Large intestine (tissue), 3 donors: ENCODE measurements around the gene FBXO17. TPM values are rescaled to one million over a fixed set of nuclear protein-coding genes. Genes with fewer than 3 reads are reported as not detected.
"Not testable (repeated sequence)": the region's sequence is repeated elsewhere in the genome, so short reads cannot be mapped to it uniquely, and the experiment has no call there.

Experiments used
- DNase-seq, 2 donors: peaks; one replicate each; pipeline versions ENCODE4 v3.0.0 to v3.0.0-alpha.2; 2013
- H3K27ac ChIP-seq: one replicate; pipeline ENCODE4 v1.5.1; 2013; ENCODE audit warnings: low read length
- H3K27me3 ChIP-seq: 2 replicates; pipeline ENCODE4 v1.6.1; 2013; ENCODE audit warnings: low read length; ENCODE audit not compliant: control insufficient read depth, insufficient read depth
- H3K36me3 ChIP-seq: 2 replicates; pipeline ENCODE4 v1.6.1; 2013; ENCODE audit warnings: low read length; ENCODE audit not compliant: control insufficient read depth, insufficient read depth
- H3K4me1 ChIP-seq: one replicate; pipeline ENCODE4 v1.6.1; 2013; ENCODE audit warnings: low read length; ENCODE audit not compliant: control insufficient read depth, insufficient read depth
- H3K4me3 ChIP-seq: one replicate; pipeline ENCODE4 v1.5.1; 2013; ENCODE audit warnings: low read length
- H3K9me3 ChIP-seq: one replicate; pipeline ENCODE4 v1.6.1; 2013; ENCODE audit warnings: mild to moderate bottlenecking, low read depth, low read length, moderate library complexity; ENCODE audit not compliant: control insufficient read depth
- WGBS: methylation state at CpG from one replicate; pipeline ENCODE4 v1.1.5; 2013; ENCODE audit warnings: low lambda C conversion rate; ENCODE audit not compliant: insufficient coverage; 5-methylcytosine and 5-hydroxymethylcytosine counted together
- polyA plus RNA-seq: library from polyadenylated mRNA; unstranded; fragments of 120-200 nt; gene quantifications from one replicate; pipeline ENCODE4 v1.2.1, GENCODE V29; 2013

The FBXO17 gene
- polyA plus RNA-seq, 1 donor, result 88.6 TPM

GRCh38 chr19:38970664-38971532 is 4.6 kb downstream of the FBXO17 start:
- Histone ChIP-seq H3K36me3 (peaks cover 19% of the 10 kb centered on the region), H3K4me3 (no peak overlapping the region), H3K4me1 (peaks cover 11% of the 10 kb centered on the region), H3K27ac (no peak overlapping the region), H3K9me3 (no peaks in the 10 kb centered on the region), H3K27me3 (no peaks in the 10 kb centered on the region)
- peak in 1 of 2 donors; percentile 33 for DNase-seq
- WGBS, result 80% methylated on average over 1 of the region's 12 CpGs

DNA sequence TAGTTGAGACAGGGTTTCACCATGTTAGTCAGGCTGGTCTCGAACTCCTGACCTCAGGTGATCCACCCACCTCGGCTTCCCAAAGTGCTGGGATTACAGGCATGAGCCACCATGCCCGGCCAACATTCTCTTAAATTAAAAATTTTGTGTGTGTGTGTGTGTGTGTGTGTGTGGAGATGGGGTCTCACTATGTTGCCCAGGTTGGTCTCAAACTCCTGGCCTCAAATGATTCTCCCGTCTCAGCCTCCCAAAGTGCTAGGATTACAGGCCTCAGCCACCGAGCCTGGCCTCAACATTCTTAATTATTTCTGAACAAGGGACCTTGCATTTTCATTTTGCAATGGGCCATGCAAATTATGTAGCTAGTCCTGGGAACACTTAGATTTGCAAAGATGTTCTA is 9.4 kb downstream of the FBXO17 start:
- not testable (repeated sequence) for DNase-seq, H3K9me3 ChIP-seq, H3K27me3 ChIP-seq, H3K4me3 ChIP-seq, H3K27ac ChIP-seq
- WGBS, result no CpG with 5 or more reads among the region's 5 CpGs
- peaks cover 18% of the 10 kb centered on the region for H3K36me3 ChIP-seq
- peaks cover 11% of the 10 kb centered on the region for H3K4me1 ChIP-seq

GRCh38 chr19:38964738-38965137 is 10.8 kb downstream of the FBXO17 start:
- H3K9me3 ChIP-seq, result no peaks in the 10 kb centered on the region
- no peak overlapping the region for H3K27ac ChIP-seq
- no peaks in the 10 kb centered on the region for H3K27me3 ChIP-seq
- DNase-seq, result no peak
- 100% methylated on average over 1 of the region's 2 CpGs for WGBS
- no peak overlapping the region for H3K4me3 ChIP-seq
- peaks cover 15% of the 10 kb centered on the region for H3K36me3 ChIP-seq
- H3K4me1 ChIP-seq, result peaks cover 10% of the 10 kb centered on the region

- H3K4me1 ChIP-seq, result peaks cover 3% of the 10 kb centered on the region
- H3K27me3 ChIP-seq, result no peaks in the 10 kb centered on the region
- no peak overlapping the region for H3K4me3 ChIP-seq
- peaks cover 20% of the 10 kb centered on the region for H3K36me3 ChIP-seq
- H3K9me3 ChIP-seq, result no peaks in the 10 kb centered on the region
- DNase-seq, result no peak
- H3K27ac ChIP-seq, result no peak overlapping the region
- no CpG with 5 or more reads among the region's 5 CpGs for WGBS
These were observed 15.9 kb downstream of the FBXO17 start for GRCh38 chr19:38959618-38960017.

- H3K27me3 ChIP-seq, result no peaks in the 10 kb centered on the region
- H3K9me3 ChIP-seq, result no peaks in the 10 kb centered on the region
- H3K36me3 ChIP-seq, result peaks cover 15% of the 10 kb centered on the region
- H3K4me3 ChIP-seq, result no peak overlapping the region
- no peak for DNase-seq
- H3K4me1 ChIP-seq, result peaks cover 3% of the 10 kb centered on the region
- no peak overlapping the region for H3K27ac ChIP-seq
- WGBS, result no CpG with 5 or more reads among the region's 2 CpGs
These were observed 17.2 kb downstream of the FBXO17 start for GRCh38 chr19:38958301-38958700.

DNA sequence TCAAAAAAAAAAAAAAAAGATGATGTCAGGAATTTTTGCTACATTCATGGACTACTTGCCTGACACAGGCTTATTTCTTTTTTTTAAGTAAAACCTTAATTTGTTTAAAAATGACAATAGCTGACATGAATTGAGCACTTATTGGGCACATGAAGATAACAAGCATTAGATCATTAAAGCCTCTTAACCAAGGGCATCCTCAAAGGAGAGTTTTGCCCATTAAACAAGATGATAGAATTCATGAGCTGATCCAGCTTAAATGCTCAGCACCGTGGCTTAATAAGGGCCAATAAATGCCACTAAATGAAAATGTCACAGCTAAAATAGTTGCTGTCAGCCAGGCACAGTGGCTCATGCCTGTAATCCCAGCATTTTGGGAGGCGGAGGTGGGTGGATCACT is 19.3 kb downstream of the FBXO17 start:
- Histone ChIP-seq H3K4me1 (peaks cover 8% of the 10 kb centered on the region), H3K36me3 (peaks cover 14% of the 10 kb centered on the region), H3K27me3 (no peaks in the 10 kb centered on the region), H3K27ac (no peak overlapping the region), H3K9me3 (no peaks in the 10 kb centered on the region), H3K4me3 (no peak overlapping the region)
- no CpG with 5 or more reads among the region's 2 CpGs for WGBS
- DNase-seq, result no peak

DNA sequence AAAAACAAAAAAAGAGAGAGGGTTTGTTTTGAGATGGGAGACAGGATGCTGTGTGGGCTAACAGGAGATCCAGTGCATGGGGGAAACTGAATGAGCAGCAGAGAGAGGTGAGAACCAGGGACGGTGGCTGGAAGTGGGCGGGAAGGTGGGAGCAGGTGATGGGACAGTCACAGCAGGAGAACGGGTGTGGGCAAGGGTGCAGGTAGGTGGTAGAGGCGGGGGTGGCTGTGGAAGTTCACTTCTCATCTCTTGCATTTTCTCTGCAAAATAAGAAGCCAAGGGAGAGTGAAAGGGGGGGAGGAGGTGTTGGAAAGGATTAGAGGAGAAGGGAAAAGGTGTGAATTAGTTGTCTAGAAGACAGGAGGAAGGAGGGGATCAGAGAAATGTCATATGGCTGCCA is 21.9 kb downstream of the FBXO17 start:
- Histone ChIP-seq H3K36me3 (peaks cover 15% of the 10 kb centered on the region), H3K27ac (no peak overlapping the region), H3K9me3 (peaks cover 6% of the 10 kb centered on the region), H3K4me3 (no peak overlapping the region), H3K4me1 (peaks cover 13% of the 10 kb centered on the region), H3K27me3 (no peaks in the 10 kb centered on the region)
- 100% methylated on average over 1 of the region's 4 CpGs for WGBS
- no peak for DNase-seq

GRCh38 chr19:38952395-38953165 is 23.0 kb downstream of the FBXO17 start:
- 39% methylated on average over 3 of the region's 13 CpGs for WGBS
- peaks cover 13% of the 10 kb centered on the region for H3K4me1 ChIP-seq
- H3K9me3 ChIP-seq, result peaks cover 6% of the 10 kb centered on the region
- H3K27me3 ChIP-seq, result no peaks in the 10 kb centered on the region
- no peak overlapping the region for H3K27ac ChIP-seq
- peaks cover 21% of the 10 kb centered on the region for H3K36me3 ChIP-seq
- H3K4me3 ChIP-seq, result no peak overlapping the region
- DNase-seq, result peak in 1 of 2 donors; percentile 38

GRCh38 chr19:38951187-38951586 is 24.4 kb downstream of the FBXO17 start:
- 80% methylated on average over 1 of the region's 3 CpGs for WGBS
- no peak overlapping the region for H3K4me3 ChIP-seq
- peaks cover 6% of the 10 kb centered on the region for H3K9me3 ChIP-seq
- peaks cover 13% of the 10 kb centered on the region for H3K4me1 ChIP-seq
- no peak for DNase-seq
- no peaks in the 10 kb centered on the region for H3K27me3 ChIP-seq
- H3K27ac ChIP-seq, result no peak overlapping the region
- H3K36me3 ChIP-seq, result peaks cover 28% of the 10 kb centered on the region

- no peaks in the 10 kb centered on the region for H3K27me3 ChIP-seq
- 60% methylated on average over 3 of the region's 72 CpGs for WGBS
- peak; percentile 80 to 85 for DNase-seq
- H3K4me3 ChIP-seq, result peak overlapping the region; percentile 16
- H3K27ac ChIP-seq, result no peak overlapping the region
- peaks cover 13% of the 10 kb centered on the region for H3K4me1 ChIP-seq
- H3K36me3 ChIP-seq, result peaks cover 35% of the 10 kb centered on the region
- H3K9me3 ChIP-seq, result peaks cover 6% of the 10 kb centered on the region
These were observed 25.8 kb downstream of the FBXO17 start for GRCh38 chr19:38949580-38950367.
